Measurements from ENCODE around the gene CDKN2B. TPM values are rescaled to one million over a fixed set of nuclear protein-coding genes. Genes with fewer than 3 reads are reported as not detected.

CDKN2B gene
- total RNA-seq, 3 donors from 2014 or later = 7.3 to 70.1 (median 18.4) TPM

DNA sequence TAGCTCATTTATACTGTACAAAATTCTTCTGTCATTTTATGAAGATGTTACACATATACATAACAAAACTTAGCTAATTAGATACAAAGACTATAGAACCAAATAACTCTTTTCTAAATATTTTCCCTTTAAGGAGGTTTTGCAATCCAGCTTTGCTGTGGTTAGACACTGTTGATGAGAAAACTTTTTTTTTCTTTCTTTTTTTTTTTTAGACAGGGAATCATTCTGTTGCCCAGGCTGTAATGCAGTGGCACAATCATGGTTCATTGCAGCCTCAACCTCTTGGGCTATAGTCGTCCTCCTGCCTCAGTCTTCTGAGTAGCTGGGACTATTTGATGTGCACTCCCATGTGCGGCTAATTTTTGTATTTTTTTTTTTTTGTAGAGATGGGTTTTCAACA lies 38.5 kb upstream of the CDKN2B start:
- Histone ChIP-seq H3K27ac (no peak overlapping the region), H3K4me3 (no peak overlapping the region), H3K4me1 (no peaks in the 10 kb centered on the region), H3K27me3 (no peaks in the 10 kb centered on the region), H3K9me3 (no peaks in the 10 kb centered on the region), H3K36me3 (no peaks in the 10 kb centered on the region)
- DNase-seq (ENCODE audit: low spot score in 2 of 2) = no peak
- intact Hi-C loops (cut with DNase I; ENCODE audit: low total_unique reads) = no loop called here
- no peak for TF ChIP-seq POLR2A (IDR thresholded peaks at IDR 0.05)
- TF ChIP-seq POLR2AphosphoS5 (IDR thresholded peaks at IDR 0.05) = no peak
- TF ChIP-seq, protein P1, sequence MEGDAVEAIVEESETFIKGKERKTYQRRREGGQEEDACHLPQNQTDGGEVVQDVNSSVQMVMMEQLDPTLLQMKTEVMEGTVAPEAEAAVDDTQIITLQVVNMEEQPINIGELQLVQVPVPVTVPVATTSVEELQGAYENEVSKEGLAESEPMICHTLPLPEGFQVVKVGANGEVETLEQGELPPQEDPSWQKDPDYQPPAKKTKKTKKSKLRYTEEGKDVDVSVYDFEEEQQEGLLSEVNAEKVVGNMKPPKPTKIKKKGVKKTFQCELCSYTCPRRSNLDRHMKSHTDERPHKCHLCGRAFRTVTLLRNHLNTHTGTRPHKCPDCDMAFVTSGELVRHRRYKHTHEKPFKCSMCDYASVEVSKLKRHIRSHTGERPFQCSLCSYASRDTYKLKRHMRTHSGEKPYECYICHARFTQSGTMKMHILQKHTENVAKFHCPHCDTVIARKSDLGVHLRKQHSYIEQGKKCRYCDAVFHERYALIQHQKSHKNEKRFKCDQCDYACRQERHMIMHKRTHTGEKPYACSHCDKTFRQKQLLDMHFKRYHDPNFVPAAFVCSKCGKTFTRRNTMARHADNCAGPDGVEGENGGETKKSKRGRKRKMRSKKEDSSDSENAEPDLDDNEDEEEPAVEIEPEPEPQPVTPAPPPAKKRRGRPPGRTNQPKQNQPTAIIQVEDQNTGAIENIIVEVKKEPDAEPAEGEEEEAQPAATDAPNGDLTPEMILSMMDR (IDR thresholded peaks at IDR 0.05) = no peak

DNA sequence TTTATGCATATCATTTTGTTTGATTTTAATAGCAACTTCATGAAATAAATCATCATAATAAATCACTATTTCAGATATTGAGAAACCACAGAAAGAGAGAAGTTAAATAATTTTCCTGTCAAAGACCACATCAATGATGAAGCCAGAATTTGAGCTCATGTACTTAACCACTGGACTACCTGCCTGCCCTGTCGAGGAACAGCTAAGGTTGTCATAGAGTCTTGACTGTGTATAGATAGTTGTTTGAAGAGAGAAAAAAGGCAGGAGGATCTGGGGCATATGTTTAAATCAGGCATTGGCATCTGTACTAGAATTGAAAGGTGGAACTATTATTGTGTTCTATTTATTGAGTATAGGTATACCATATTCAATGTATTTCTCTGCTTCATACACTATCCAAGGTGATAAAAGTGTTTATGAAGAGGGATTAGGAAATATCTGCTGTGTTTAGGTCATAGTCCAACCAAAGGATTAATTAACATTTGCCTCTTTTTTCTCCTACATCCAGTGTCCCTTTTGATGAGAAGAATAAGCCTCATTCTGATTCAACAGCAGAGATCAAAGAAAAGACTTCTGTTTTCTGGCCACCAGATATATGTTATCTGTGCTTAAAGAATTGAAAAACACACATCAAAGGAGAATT lies 37.3 kb upstream of the CDKN2B start:
- H3K27me3 ChIP-seq = no peaks in the 10 kb centered on the region
- intact Hi-C loops (cut with DNase I; ENCODE audit: low total_unique reads) = no loop called here
- no peak overlapping the region for H3K4me3 ChIP-seq
- TF ChIP-seq POLR2AphosphoS5 (IDR thresholded peaks at IDR 0.05) (no peak), POLR2A (IDR thresholded peaks at IDR 0.05) (no peak)
- TF ChIP-seq, protein P1 (IDR thresholded peaks at IDR 0.05) = no peak
- no peaks in the 10 kb centered on the region for H3K9me3 ChIP-seq
- H3K4me1 ChIP-seq = no peaks in the 10 kb centered on the region
- no peak for DNase-seq (ENCODE audit: low spot score in 2 of 2)
- H3K27ac ChIP-seq = no peak overlapping the region
- H3K36me3 ChIP-seq = no peaks in the 10 kb centered on the region

DNA sequence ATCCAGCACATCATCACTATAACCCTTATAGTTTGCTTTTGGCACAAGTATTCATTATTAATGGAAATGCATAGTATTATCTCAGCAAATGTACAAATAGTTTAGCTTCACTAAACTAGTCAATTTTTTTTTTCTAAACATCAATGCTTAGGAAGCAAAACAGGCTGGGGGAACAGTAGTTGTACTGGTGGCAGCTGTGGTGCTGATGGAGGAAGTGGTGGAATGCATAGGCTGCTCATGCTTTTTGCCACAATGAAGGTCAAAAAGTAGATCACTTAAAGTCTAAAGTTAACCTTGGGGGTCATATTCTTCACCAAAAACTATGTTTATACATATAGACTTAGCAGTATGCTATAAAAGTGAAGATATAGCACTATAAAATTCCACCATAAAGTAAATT lies 36.3 kb upstream of the CDKN2B start:
- intact Hi-C loops (cut with DNase I; ENCODE audit: low total_unique reads) = no loop called here
- no peaks in the 10 kb centered on the region for H3K36me3 ChIP-seq
- no peak overlapping the region for H3K27ac ChIP-seq
- H3K4me1 ChIP-seq = no peaks in the 10 kb centered on the region
- H3K27me3 ChIP-seq = no peaks in the 10 kb centered on the region
- H3K9me3 ChIP-seq = no peaks in the 10 kb centered on the region
- no peak overlapping the region for H3K4me3 ChIP-seq
- TF ChIP-seq, protein P1 (IDR thresholded peaks at IDR 0.05) = no peak
- no peak for TF ChIP-seq POLR2A (IDR thresholded peaks at IDR 0.05)
- TF ChIP-seq POLR2AphosphoS5 (IDR thresholded peaks at IDR 0.05) = no peak
- DNase-seq (ENCODE audit: low spot score in 2 of 2) = no peak

DNA sequence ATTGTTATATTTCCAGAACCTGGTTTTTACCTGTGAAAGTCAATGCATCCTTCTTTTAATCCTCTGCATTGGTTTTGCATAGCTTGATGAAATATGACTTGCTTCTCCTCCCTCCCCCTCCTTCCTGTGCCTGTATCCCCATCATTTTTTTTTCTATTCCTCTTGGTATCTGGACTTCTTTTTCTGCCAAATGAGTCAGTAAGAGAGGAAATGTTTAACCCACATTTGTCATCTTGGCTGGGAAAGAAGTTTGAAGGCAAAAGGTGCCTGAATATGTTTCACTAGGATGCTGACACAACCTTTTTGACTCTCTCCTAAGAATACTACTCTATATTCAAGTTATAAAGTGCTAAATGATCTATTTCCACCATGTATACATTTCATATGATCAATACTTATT lies 35.5 kb upstream of the CDKN2B start:
- TF ChIP-seq, protein P1 (IDR thresholded peaks at IDR 0.05) = no peak
- no peak for TF ChIP-seq POLR2A (IDR thresholded peaks at IDR 0.05)
- H3K27me3 ChIP-seq = no peaks in the 10 kb centered on the region
- H3K36me3 ChIP-seq = no peaks in the 10 kb centered on the region
- intact Hi-C loops (cut with DNase I; ENCODE audit: low total_unique reads) = no loop called here
- no peak overlapping the region for H3K27ac ChIP-seq
- no peaks in the 10 kb centered on the region for H3K4me1 ChIP-seq
- no peak overlapping the region for H3K4me3 ChIP-seq
- H3K9me3 ChIP-seq = no peaks in the 10 kb centered on the region
- DNase-seq (ENCODE audit: low spot score in 2 of 2) = no peak

DNA sequence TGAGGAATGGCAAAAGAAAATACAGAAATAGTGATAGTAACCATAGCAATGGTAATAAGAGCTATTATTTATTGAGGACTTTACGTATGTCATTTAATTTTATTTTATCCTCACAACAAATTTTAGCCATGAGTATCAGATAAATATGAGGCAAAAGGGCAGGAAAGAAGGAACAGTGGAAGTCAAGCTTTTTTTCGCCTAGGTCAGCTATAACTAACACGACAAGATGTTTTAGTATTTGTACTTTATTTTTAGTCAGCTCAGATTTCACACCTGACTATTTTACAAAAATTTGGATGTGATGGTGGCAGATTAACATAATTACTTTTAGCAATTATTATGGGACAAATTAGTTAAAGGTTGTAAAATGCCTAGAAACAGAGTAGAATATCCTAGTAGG lies 34.8 kb upstream of the CDKN2B start:
- intact Hi-C loops (cut with DNase I; ENCODE audit: low total_unique reads) = no loop called here
- no peak overlapping the region for H3K27ac ChIP-seq
- DNase-seq (ENCODE audit: low spot score in 2 of 2) = no peak
- TF ChIP-seq, protein P1 (IDR thresholded peaks at IDR 0.05) = no peak
- TF ChIP-seq POLR2AphosphoS5 (IDR thresholded peaks at IDR 0.05) (no peak), POLR2A (IDR thresholded peaks at IDR 0.05) (no peak)
- H3K4me3 ChIP-seq = no peak overlapping the region
- no peaks in the 10 kb centered on the region for H3K27me3 ChIP-seq
- H3K36me3 ChIP-seq = no peaks in the 10 kb centered on the region
- H3K4me1 ChIP-seq = no peaks in the 10 kb centered on the region
- no peaks in the 10 kb centered on the region for H3K9me3 ChIP-seq

Data from breast epithelium (tissue), 4 donors.